Measurements from ENCODE around the gene NOL11.
"Not testable (repeated sequence)": the region's sequence is repeated elsewhere in the genome, so short reads cannot be mapped to it uniquely, and the experiment has no call there.

Gene NOL11

GRCh38 chr17:67708378-67708777 lies 9.4 kb upstream of the NOL11 start:
- no peak for DNase-seq (ENCODE audit: low read depth in 2 of 2)

GRCh38 chr17:67711916-67712315 lies 5.8 kb upstream of the NOL11 start:
- no peak for DNase-seq (ENCODE audit: low read depth in 2 of 2)

GRCh38 chr17:67712375-67712774 lies 5.4 kb upstream of the NOL11 start:
- no peak for DNase-seq (ENCODE audit: low read depth in 2 of 2)

GRCh38 chr17:67713169-67713568 lies 4.6 kb upstream of the NOL11 start:
- DNase-seq (ENCODE audit: low read depth in 2 of 2): no peak

- DNase-seq (ENCODE audit: low read depth in 2 of 2): no peak
Measured at GRCh38 chr17:67716405-67716798, 1.3 kb upstream of the NOL11 start.

- no peak for DNase-seq (ENCODE audit: low read depth in 2 of 2)
Measured at GRCh38 chr17:67717192-67717623, 528 bp upstream of the NOL11 start.

- peak in 1 of 2 donors; percentile 1 for DNase-seq (ENCODE audit: low read depth in 2 of 2)
Measured at GRCh38 chr17:67718325-67718941, 697 bp downstream of the NOL11 start.

GRCh38 chr17:67725373-67725791 lies 7.6 kb downstream of the NOL11 start:
- no peak for DNase-seq (ENCODE audit: low read depth in 2 of 2)

- no peak for DNase-seq (ENCODE audit: low read depth in 2 of 2)
Measured at GRCh38 chr17:67725807-67726206, 8.1 kb downstream of the NOL11 start.

GRCh38 chr17:67727152-67728039 lies 9.7 kb downstream of the NOL11 start:
- DNase-seq (ENCODE audit: low read depth in 2 of 2): not testable (repeated sequence)

GRCh38 chr17:67729903-67730302 lies 12.2 kb downstream of the NOL11 start:
- DNase-seq (ENCODE audit: low read depth in 2 of 2): no peak

- no peak for DNase-seq (ENCODE audit: low read depth in 2 of 2)
Measured at GRCh38 chr17:67730731-67731130, 13.0 kb downstream of the NOL11 start.

GRCh38 chr17:67733449-67733848 lies 15.7 kb downstream of the NOL11 start:
- no peak for DNase-seq (ENCODE audit: low read depth in 2 of 2)

- no peak for DNase-seq (ENCODE audit: low read depth in 2 of 2)
Measured at GRCh38 chr17:67737145-67737544, 19.4 kb downstream of the NOL11 start.

GRCh38 chr17:67742025-67742424 lies 24.3 kb downstream of the NOL11 start:
- no peak for DNase-seq (ENCODE audit: low read depth in 2 of 2)

- no peak for DNase-seq (ENCODE audit: low read depth in 2 of 2)
Measured at GRCh38 chr17:67746704-67747571, 29.2 kb downstream of the NOL11 start.

- DNase-seq (ENCODE audit: low read depth in 2 of 2): no peak
Measured at GRCh38 chr17:67747681-67748235, 30.0 kb downstream of the NOL11 start.

GRCh38 chr17:67750067-67750466 lies 32.3 kb downstream of the NOL11 start:
- DNase-seq (ENCODE audit: low read depth in 2 of 2): no peak

- no peak for DNase-seq (ENCODE audit: low read depth in 2 of 2)
Measured at GRCh38 chr17:67751101-67752074, 33.7 kb downstream of the NOL11 start.

GRCh38 chr17:67752160-67752559 lies 34.4 kb downstream of the NOL11 start:
- DNase-seq (ENCODE audit: low read depth in 2 of 2): not testable (repeated sequence)

- no peak for DNase-seq (ENCODE audit: low read depth in 2 of 2)
Measured at GRCh38 chr17:67753026-67753425, 35.3 kb downstream of the NOL11 start.
